GM11168 (cell line): ENCODE data around the gene GLIPR1.

ENCODE experiments used
- in situ Hi-C: fragments of 300-500 bp; cut with MboI; formaldehyde crosslinking; loops from one replicate; pipeline ENCODE4 v1.12.0; 2022; ENCODE audit warnings: low sequenced_read_pairs; ENCODE audit not compliant: unreplicated experiment

The GLIPR1 gene

GRCh38 chr12:75471902-75472890, 8.4 kb upstream of the GLIPR1 start:
- in situ Hi-C loops, result no loop called here

GRCh38 chr12:75474116-75474515, 6.4 kb upstream of the GLIPR1 start:
- in situ Hi-C loops, result no loop called here

GRCh38 chr12:75476071-75476470, 4.5 kb upstream of the GLIPR1 start:
- in situ Hi-C loops, result no loop called here

- in situ Hi-C loops, result no loop called here
Observed at GRCh38 chr12:75477137-75477536, 3.4 kb upstream of the GLIPR1 start.

GRCh38 chr12:75478116-75478794, 2.3 kb upstream of the GLIPR1 start:
- in situ Hi-C loops, result no loop called here

GRCh38 chr12:75479963-75480461, 543 bp upstream of the GLIPR1 start:
- in situ Hi-C loops, result loop anchor here (10.0 kb wide), 1 partner anchor 95 kb away; no protein-coding TSS in a partner anchor

GRCh38 chr12:75481013-75481705, 604 bp downstream of the GLIPR1 start:
- in situ Hi-C loops, result loop anchor here (10.0 kb wide), 1 partner anchor 96 kb away; no protein-coding TSS in a partner anchor

- in situ Hi-C loops, result loop anchor here (10.0 kb wide), 1 partner anchor 97 kb away; no protein-coding TSS in a partner anchor
Observed at GRCh38 chr12:75481774-75482173, 1.2 kb downstream of the GLIPR1 start.

GRCh38 chr12:75482646-75483045, 2.1 kb downstream of the GLIPR1 start:
- in situ Hi-C loops, result loop anchor here (10.0 kb wide), 1 partner anchor 98 kb away; no protein-coding TSS in a partner anchor

GRCh38 chr12:75483431-75483830, 2.9 kb downstream of the GLIPR1 start:
- in situ Hi-C loops, result loop anchor here (10.0 kb wide), 1 partner anchor 99 kb away; no protein-coding TSS in a partner anchor

- in situ Hi-C loops, result loop anchor here (10.0 kb wide), 1 partner anchor 100 kb away; no protein-coding TSS in a partner anchor
Observed at GRCh38 chr12:75484450-75484849, 3.9 kb downstream of the GLIPR1 start.

GRCh38 chr12:75487308-75487707, 6.8 kb downstream of the GLIPR1 start:
- in situ Hi-C loops, result loop anchor here (5.0 to 10.0 kb wide), 2 partner anchors 103 to 155 kb away; partner anchors contain the start of genes CAPS2 and GLIPR1L1

GRCh38 chr12:75488553-75488952, 8.0 kb downstream of the GLIPR1 start:
- in situ Hi-C loops, result loop anchor here (5.0 to 10.0 kb wide), 2 partner anchors 104 to 156 kb away; partner anchors contain the start of genes CAPS2 and GLIPR1L1

- in situ Hi-C loops, result loop anchor here (5.0 to 10.0 kb wide), 2 partner anchors 104 to 157 kb away; partner anchors contain the start of genes CAPS2 and GLIPR1L1
Observed at GRCh38 chr12:75489187-75489586, 8.6 kb downstream of the GLIPR1 start.

GRCh38 chr12:75489613-75490210, 9.2 kb downstream of the GLIPR1 start:
- in situ Hi-C loops, result loop anchor here (5.0 to 10.0 kb wide), 2 partner anchors 105 to 157 kb away; partner anchors contain the start of genes CAPS2 and GLIPR1L1

- in situ Hi-C loops, result no loop called here
Observed at GRCh38 chr12:75491169-75491568, 10.6 kb downstream of the GLIPR1 start.

- in situ Hi-C loops, result loop anchor here (25.0 kb wide), 1 partner anchor 834 kb away; the partner anchor contains the start of gene BBS10
Observed at GRCh38 chr12:75503459-75503858, 22.9 kb downstream of the GLIPR1 start.

- in situ Hi-C loops, result loop anchor here (25.0 kb wide), 1 partner anchor 833 kb away; the partner anchor contains the start of gene BBS10
Observed at GRCh38 chr12:75503866-75504265, 23.3 kb downstream of the GLIPR1 start.
